AG08395 (cell line): ENCODE measurements around the gene SLC9C2.
"Not testable (repeated sequence)": the region's sequence is repeated elsewhere in the genome, so short reads cannot be mapped to it uniquely, and the experiment has no call there.

ENCODE experiments used
- DNase-seq: peaks from one replicate; pipeline ENCODE4 v3.0.0; 2012; ENCODE audit warnings: mixed read lengths, low spot score

The SLC9C2 gene

GRCh38 chr1:173529106-173529505, 73.8 kb downstream of the SLC9C2 start:
- no peak for DNase-seq

- no peak for DNase-seq
Observed at GRCh38 chr1:173527151-173527826, 75.6 kb downstream of the SLC9C2 start.

GRCh38 chr1:173525926-173526325, 76.9 kb downstream of the SLC9C2 start:
- DNase-seq = no peak

DNA sequence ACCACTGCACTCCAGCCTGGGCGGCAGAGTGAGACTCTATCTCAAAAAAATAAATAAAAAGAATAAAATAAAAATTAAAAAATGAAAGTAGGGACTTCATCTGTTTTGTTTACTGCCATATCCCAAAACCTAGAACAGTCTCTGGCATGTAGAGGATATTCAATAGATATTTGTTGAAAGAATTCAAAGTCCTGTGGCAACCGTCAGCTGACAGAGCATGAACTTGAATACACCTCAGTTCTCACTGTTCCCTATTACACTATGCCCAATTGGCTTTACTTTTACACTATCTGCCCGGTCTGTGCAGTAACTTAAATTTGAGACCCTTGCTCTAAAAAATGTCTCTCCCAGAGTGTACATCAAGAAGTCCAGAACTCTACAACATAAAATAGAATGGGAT, 79.5 kb downstream of the SLC9C2 start:
- no peak for DNase-seq

DNA sequence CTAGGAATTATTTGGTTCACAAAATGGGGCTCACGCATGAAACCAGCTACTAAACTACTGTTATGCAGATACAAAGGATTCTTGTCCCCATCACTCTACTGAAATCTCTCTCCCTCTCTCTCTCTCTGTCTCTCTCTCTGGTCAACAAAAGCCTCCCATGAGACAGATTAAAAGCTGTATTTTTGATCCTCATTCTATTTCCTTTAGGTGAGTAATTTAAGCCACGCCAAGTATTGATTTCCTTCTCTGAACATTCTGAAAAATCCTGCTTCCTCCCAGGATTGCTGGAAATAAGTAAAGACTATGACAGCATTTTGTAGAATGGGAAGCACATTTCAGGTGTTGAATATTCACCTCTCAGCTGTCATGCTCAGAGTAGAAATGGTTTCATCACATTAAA, 82.1 kb downstream of the SLC9C2 start:
- no peak for DNase-seq

- not testable (repeated sequence) for DNase-seq
Observed at GRCh38 chr1:173514503-173514902, 88.4 kb downstream of the SLC9C2 start.

GRCh38 chr1:173509797-173510196, 93.1 kb downstream of the SLC9C2 start:
- no peak for DNase-seq

DNA sequence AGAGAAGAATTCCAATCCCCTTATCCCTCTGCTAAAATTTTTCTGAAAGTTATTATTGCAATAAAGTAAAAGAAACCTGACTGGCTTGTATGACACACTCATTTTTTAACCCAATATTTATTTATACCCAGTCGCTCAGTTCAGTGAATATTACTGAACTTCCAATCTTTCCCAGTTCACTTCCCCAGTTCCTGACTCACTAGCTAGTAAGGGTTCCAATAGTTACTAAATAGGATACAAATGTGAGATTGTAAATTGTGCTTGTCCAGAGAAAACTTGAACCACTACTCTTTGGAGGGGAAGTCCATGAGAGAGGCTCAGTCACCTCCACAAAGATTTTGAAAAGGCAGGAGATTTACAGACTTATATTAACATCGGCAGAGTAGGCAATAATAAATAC, 94.3 kb downstream of the SLC9C2 start:
- no peak for DNase-seq

GRCh38 chr1:173507847-173508209, 95.0 kb downstream of the SLC9C2 start:
- DNase-seq = no peak

- peak; percentile 61 for DNase-seq
Observed at GRCh38 chr1:173507205-173507846, 95.5 kb downstream of the SLC9C2 start.

DNA sequence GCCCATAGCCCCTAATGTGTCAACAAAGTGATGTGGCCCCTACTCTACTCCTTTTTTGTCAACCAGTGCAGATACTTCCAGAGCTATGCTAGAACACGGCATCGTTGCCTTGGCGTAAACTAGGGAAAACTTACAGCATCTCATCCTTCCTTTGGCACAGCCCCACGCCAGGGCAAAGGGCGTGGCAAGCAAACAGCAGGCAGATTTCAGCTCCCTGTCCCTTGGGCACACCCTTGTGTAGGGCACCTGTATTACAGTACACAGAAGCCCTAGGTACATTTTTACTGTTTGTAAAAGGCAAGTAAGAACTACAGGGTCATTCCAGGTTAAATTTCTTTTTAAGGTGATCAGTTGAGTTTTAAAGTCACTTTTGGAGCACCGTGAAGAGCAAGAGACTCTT, 96.4 kb downstream of the SLC9C2 start:
- DNase-seq = no peak

- no peak for DNase-seq
Observed at GRCh38 chr1:173505391-173505790, 97.5 kb downstream of the SLC9C2 start.

DNA sequence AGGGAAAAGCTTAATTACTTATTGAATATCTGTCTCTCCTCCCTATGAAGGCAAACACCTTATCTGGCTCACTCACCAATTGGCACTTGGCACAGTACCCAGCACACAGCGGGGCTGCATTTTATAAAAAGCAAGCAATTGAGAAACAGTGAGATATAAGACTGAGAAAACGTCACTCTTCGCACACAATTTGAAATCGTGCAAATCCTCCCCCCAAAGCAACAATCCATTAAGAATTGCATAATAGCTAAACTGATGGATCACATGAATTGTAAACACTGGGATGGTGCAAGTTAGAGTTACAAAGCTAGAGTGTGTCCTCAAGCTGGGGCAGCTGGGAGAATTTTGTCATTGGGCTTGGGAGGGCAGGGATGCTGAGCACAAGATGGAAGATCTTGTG, 98.6 kb downstream of the SLC9C2 start:
- no peak for DNase-seq

DNA sequence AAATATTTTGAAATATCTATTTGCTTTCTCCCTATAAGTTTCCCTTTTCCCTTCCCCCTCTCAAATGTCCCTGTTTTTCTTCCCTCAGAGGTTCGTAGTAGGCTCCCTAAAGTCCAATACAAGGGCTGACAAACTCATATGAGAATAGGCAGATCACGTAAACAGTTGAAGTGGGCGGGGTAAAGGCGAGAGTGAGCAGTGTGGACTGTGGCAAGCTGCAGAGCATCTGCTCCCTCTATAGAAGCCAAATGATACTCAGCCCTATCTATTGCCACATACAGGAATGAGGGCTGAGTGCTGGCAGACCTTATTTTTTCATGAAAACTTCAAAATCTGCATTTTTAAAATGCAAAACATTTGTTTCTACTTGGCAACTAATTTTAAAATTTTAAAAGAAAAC, 99.5 kb downstream of the SLC9C2 start:
- DNase-seq = peak; percentile 50

DNA sequence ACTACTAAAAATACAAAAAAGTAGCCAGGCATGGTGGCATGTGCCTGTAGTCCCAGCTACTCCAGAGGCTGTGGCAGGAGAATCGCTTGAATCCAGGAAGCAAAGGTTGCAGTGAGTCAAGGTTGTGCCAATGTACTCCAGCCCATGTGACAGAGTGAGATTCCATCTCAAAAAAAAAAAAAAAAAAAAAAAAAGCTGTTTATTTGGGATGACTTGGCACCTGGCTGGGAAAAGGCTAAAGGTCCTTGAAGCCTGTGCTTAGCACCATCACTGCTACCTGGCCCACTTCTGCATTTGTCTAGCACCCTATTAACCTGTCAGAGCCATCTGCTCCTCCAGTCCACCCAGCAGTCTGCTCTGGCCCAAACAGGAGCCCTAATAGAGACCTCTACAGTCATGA, 100.8 kb downstream of the SLC9C2 start:
- no peak for DNase-seq

DNA sequence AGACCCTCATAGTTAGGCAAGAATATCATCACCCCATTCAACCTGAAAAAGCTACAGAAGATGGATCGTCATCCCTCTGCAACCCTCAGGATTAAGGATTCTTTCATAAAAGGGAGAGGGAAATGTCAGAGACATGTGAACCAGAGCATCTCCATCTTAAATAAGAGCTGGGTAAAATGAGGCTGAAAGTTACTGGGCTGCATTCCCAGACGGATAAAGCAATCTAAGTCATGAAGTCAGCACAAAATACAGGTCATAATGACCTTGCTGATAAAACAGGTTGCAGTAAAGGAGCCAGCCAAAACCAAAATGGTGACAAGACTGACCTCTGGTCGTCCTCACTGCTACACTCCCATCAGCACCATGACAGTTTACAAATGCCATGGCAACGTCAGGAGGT, 103.1 kb downstream of the SLC9C2 start:
- DNase-seq = no peak

DNA sequence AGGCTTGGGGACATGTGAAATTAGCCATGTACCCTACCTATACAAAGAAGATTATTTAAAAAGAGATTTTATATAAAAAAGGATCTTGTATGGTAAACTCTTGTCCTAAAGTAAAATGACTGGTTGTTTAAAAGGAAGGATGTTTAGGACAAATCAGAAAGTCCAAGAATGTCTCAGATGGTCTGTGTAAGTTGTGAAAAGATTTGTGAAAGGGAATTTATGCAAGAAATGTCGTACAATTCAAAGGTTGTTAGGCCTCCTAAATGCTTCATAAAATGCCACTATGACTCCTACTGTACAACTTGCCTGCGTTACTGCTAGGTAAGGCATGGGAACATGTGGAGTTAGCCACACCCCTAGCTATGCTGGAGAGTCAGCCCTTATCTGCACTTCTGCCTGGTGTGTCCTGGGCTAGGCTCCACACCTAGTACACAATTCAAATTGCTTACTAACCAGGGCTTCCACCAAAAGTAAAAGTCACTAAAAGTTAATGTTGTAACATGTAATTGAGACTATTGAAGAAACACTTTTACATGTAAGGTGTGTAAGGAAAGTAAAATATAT, 106.0 kb downstream of the SLC9C2 start:
- no peak for DNase-seq

GRCh38 chr1:173495609-173496267, 107.1 kb downstream of the SLC9C2 start:
- no peak for DNase-seq

- DNase-seq = not testable (repeated sequence)
Observed at GRCh38 chr1:173493125-173493524, 109.7 kb downstream of the SLC9C2 start.

DNA sequence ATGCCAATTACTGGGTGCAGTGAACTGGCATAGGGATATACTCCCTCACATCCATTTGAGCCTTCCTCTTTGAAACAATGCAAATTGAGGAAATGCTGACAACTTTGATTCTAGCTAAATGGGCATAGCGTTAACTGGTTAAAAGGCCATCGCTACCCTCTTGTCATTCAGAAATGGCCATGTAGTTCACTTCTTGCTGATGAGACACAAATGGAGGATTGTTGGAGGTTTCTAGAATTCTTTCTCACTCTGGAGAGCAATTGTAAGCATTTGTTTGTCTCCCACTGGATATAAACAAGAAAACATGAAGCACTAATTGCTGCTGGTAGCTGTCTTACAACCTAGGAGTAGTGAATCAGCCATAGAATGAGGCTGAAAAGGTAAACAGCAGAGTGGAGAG, 111.4 kb downstream of the SLC9C2 start:
- DNase-seq = no peak

- DNase-seq = no peak
Observed at GRCh38 chr1:173489929-173490328, 112.9 kb downstream of the SLC9C2 start.

DNA sequence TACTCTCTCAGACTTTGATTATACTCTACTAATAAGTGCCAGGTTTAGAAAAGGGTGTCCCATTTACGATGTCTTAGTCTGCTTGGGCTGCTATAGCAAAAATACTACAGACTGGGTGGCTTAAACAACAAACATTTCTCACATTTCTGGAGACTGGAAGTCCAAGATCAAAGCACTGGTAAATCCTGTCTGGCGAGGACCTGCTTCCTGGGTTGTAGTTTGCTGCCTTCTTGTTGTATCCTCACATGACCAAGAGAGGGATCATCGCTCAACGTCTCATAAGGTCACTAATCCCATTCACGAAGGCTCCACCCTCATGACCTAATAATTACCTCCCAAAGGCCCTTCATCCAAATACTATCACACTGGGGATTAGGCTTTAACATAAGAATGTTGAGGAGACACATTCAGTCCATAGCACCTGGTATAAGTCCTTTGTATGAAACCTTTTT, 113.7 kb downstream of the SLC9C2 start:
- DNase-seq = no peak

DNA sequence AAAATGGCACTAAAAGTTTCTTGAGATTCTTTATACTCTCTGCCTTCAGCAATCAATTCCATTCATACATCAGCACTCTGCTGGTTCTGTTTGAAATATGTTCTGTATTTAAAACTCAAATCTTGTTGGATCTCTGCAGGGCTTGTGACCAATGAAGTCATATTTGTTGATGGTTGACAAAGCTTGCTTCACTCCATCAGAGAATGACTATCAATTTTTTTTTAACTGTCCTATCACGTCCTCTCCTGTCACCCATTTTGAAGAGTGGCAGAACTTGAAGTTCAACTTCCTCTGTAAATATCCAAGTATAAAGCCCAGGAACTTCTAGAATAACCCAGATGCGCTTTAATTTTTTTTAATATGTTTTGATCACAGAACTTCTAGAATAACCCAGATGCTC, 114.9 kb downstream of the SLC9C2 start:
- no peak for DNase-seq
